H9 (cell line): ENCODE data around the gene LCE5A. TPM values are rescaled to one million over a fixed set of nuclear protein-coding genes. Genes with fewer than 3 reads are reported as not detected.

Source experiments
- DNase-seq: peaks from one replicate; pipeline ENCODE4 v3.0.0-alpha.2; 2017
- H2AFZ ChIP-seq: one replicate; pipeline ENCODE4 v1.6.1; 2013; ENCODE audit warnings: mild to moderate bottlenecking, low read length, control low read depth, moderate library complexity
- H2AK5ac ChIP-seq: 2 replicates; pipeline ENCODE4 v1.6.1; 2013; ENCODE audit warnings: low read length, control low read depth, mixed read lengths; ENCODE audit not compliant: insufficient read length
- H2BK120ac ChIP-seq: one replicate; pipeline ENCODE4 v1.6.1; 2013; ENCODE audit warnings: low read depth, mild to moderate bottlenecking, low read length, control low read depth, inconsistent platforms; ENCODE audit not compliant: poor library complexity, severe bottlenecking
- H2BK12ac ChIP-seq: 2 replicates; pipeline ENCODE4 v1.6.1; 2013; ENCODE audit warnings: low read length, control low read depth, mixed read lengths, low read depth; ENCODE audit not compliant: insufficient read length
- H2BK15ac ChIP-seq: 2 replicates; pipeline ENCODE4 v1.6.1; 2013; ENCODE audit warnings: low read depth, low read length, control low read depth
- H2BK20ac ChIP-seq: one replicate; pipeline ENCODE4 v1.6.1; 2013; ENCODE audit warnings: low read depth, mild to moderate bottlenecking, low read length, control low read depth, inconsistent platforms; ENCODE audit not compliant: poor library complexity, severe bottlenecking
- H2BK5ac ChIP-seq: 2 replicates; pipeline ENCODE4 v1.6.1; 2013; ENCODE audit warnings: low read length, control low read depth, mixed read lengths; ENCODE audit not compliant: insufficient read length
- H3K14ac ChIP-seq: 2 replicates; pipeline ENCODE4 v1.6.1; 2013; ENCODE audit warnings: low read length, control low read depth; ENCODE audit not compliant: insufficient read depth
- H3K18ac ChIP-seq: 2 replicates; pipeline ENCODE4 v1.6.1; 2013; ENCODE audit warnings: low read depth, mild to moderate bottlenecking, mixed read lengths, low read length, control low read depth; ENCODE audit not compliant: insufficient read length
- H3K23ac ChIP-seq: 2 replicates; pipeline ENCODE4 v1.6.1; 2013; ENCODE audit warnings: low read length, control low read depth, mixed read lengths, low read depth; ENCODE audit not compliant: insufficient read length
- H3K23me2 ChIP-seq: 2 replicates; pipeline ENCODE4 v1.6.1; 2013; ENCODE audit warnings: low read depth, mild to moderate bottlenecking, mixed read lengths, low read length, control low read depth; ENCODE audit not compliant: insufficient read length, poor library complexity, severe bottlenecking
- H3K27ac ChIP-seq: 2 replicates; pipeline ENCODE4 v1.5.1; 2013; ENCODE audit warnings: low read length, control low read depth, mixed read lengths, low read depth; ENCODE audit not compliant: insufficient read length
- H3K27me3 ChIP-seq: 2 replicates; pipeline ENCODE4 v1.6.1; 2013; ENCODE audit warnings: low read length, control low read depth, inconsistent platforms; ENCODE audit not compliant: insufficient read depth
- H3K4ac ChIP-seq: 2 replicates; pipeline ENCODE4 v1.6.1; 2013; ENCODE audit warnings: low read depth, mild to moderate bottlenecking, control low read depth, inconsistent platforms, low read length, moderate library complexity
- H3K4me1 ChIP-seq: 2 replicates; pipeline ENCODE4 v1.6.1; 2013; ENCODE audit warnings: low read length, control low read depth, inconsistent platforms; ENCODE audit not compliant: insufficient read depth
- H3K4me2 ChIP-seq: 2 replicates; pipeline ENCODE4 v1.6.1; 2013; ENCODE audit warnings: low read length, control low read depth, mixed read lengths; ENCODE audit not compliant: insufficient read length, insufficient read depth
- H3K56ac ChIP-seq: 2 replicates; pipeline ENCODE4 v1.6.1; 2013; ENCODE audit warnings: low read depth, mild to moderate bottlenecking, mixed read lengths, low read length, control low read depth; ENCODE audit not compliant: insufficient read length
- H3K79me1 ChIP-seq: 2 replicates; pipeline ENCODE4 v1.6.1; 2013; ENCODE audit warnings: low read depth, mild to moderate bottlenecking, moderate library complexity, low read length, control low read depth, inconsistent platforms; ENCODE audit not compliant: insufficient read depth, poor library complexity, severe bottlenecking
- H3K79me2 ChIP-seq: 2 replicates; pipeline ENCODE4 v1.6.1; 2013; ENCODE audit warnings: low read length, control low read depth, inconsistent platforms; ENCODE audit not compliant: insufficient read depth
- H3K9ac ChIP-seq: 2 replicates; pipeline ENCODE4 v1.6.1; 2013; ENCODE audit warnings: low read length, control low read depth, mixed read lengths; ENCODE audit not compliant: insufficient read length; ENCODE audit errors: extremely low read depth
- H3K9me3 ChIP-seq: one replicate; pipeline ENCODE4 v1.6.1; 2013; ENCODE audit warnings: low read depth, low read length, inconsistent platforms; ENCODE audit not compliant: control insufficient read depth
- H3T11ph ChIP-seq: one replicate; pipeline ENCODE4 v1.6.1; 2013; ENCODE audit warnings: mild to moderate bottlenecking, low read length, control low read depth, inconsistent platforms
- H4K20me1 ChIP-seq: one replicate; pipeline ENCODE4 v1.6.1; 2013; ENCODE audit not compliant: control insufficient read depth, insufficient read length, insufficient read depth
- H4K5ac ChIP-seq: 2 replicates; pipeline ENCODE4 v1.6.1; 2013; ENCODE audit warnings: low read depth, mild to moderate bottlenecking, mixed read lengths, low read length, control low read depth; ENCODE audit not compliant: insufficient read length
- H4K8ac ChIP-seq: replicated peaks from 2 replicates; pipeline ENCODE4 v1.6.1; 2013; ENCODE audit warnings: low read length, control low read depth, mixed read lengths, low read depth; ENCODE audit not compliant: insufficient read length
- H4K91ac ChIP-seq: 2 replicates; pipeline ENCODE4 v1.6.1; 2013; ENCODE audit warnings: low read depth, mild to moderate bottlenecking, moderate library complexity, mixed read lengths, low read length, control low read depth; ENCODE audit not compliant: insufficient read length
- H3K27ac Mint-ChIP-seq, 3 experiments: 2 replicates in 2 of 3; 3 replicates in 1 of 3; pipeline ENCODE4 v1.8.0; 2020 to 2021; ENCODE audit warnings: mixed read lengths in 3 of 3, mild to moderate bottlenecking in 1 of 3, moderate library complexity in 1 of 3
- H3K27me3 Mint-ChIP-seq: 2 replicates; pipeline ENCODE4 v1.8.0; 2021; ENCODE audit warnings: low read depth, mild to moderate bottlenecking, moderate library complexity, mixed read lengths
- H3K36me3 Mint-ChIP-seq, 3 experiments: 2 replicates in 2 of 3; 3 replicates in 1 of 3; pipeline ENCODE4 v1.8.0; 2020 to 2021; ENCODE audit warnings: low read depth in 3 of 3, mixed read lengths in 3 of 3; ENCODE audit not compliant: insufficient read depth in 1 of 3
- H3K4me1 Mint-ChIP-seq, 2 experiments: 2 replicates each; pipeline ENCODE4 v1.8.0; 2020; ENCODE audit warnings: mixed read lengths in 2 of 2
- H3K4me3 Mint-ChIP-seq, 2 experiments: 2 replicates in 1 of 2; 3 replicates in 1 of 2; pipeline ENCODE4 v1.8.0; 2020 to 2021; ENCODE audit warnings: mild to moderate bottlenecking in 2 of 2, mixed read lengths in 2 of 2, moderate library complexity in 1 of 2
- H3K9me3 Mint-ChIP-seq, 2 experiments: 2 replicates in 1 of 2; 3 replicates in 1 of 2; pipeline ENCODE4 v1.8.0; 2020; ENCODE audit warnings: mild to moderate bottlenecking in 2 of 2, mixed read lengths in 2 of 2, moderate library complexity in 1 of 2
- CTCF ChIP-seq: fragments of 200-600 bp; sonication (generic); conservative IDR thresholded peaks from 3 replicates; pipeline ENCODE4 v1.8.0; 2021; ENCODE audit warnings: antibody characterized with exemption, mild to moderate bottlenecking
- WGBS: extraction: QIAGEN DNeasy Blood & Tissue Kit; methylation state at CpG from one replicate; pipeline ENCODE4 v1.1.7; 2013; ENCODE audit warnings: missing lambda C conversion rate, low lambda C conversion rate, mixed read lengths; ENCODE audit not compliant: insufficient read length; ENCODE audit errors: extremely low coverage; 5-methylcytosine and 5-hydroxymethylcytosine counted together
- total RNA-seq: library from RNA; stranded (reverse); gene quantifications from 2 replicates; pipeline ENCODE4 v1.2.1, GENCODE V29; 2021

Gene LCE5A
- total RNA-seq, 1 experiment from 2014 or later = not detected

GRCh38 chr1:152481869-152482664 is 28.5 kb upstream of the LCE5A start:
- H3K9ac ChIP-seq = no peak overlapping the region
- no peak overlapping the region for H2BK20ac ChIP-seq
- H3K79me1 ChIP-seq = no peaks in the 10 kb centered on the region
- H3K23me2 ChIP-seq = no peaks in the 10 kb centered on the region
- no peaks in the 10 kb centered on the region for H3K4me1 Mint-ChIP-seq
- no peak overlapping the region for H2BK15ac ChIP-seq
- H4K20me1 ChIP-seq = no peaks in the 10 kb centered on the region
- WGBS = no CpG with 5 or more reads among the region's 8 CpGs
- no peaks in the 10 kb centered on the region for H3K27me3 ChIP-seq
- H3K27ac Mint-ChIP-seq = no peak overlapping the region
- no peak overlapping the region for H3K27ac ChIP-seq
- no peak overlapping the region for H2AFZ ChIP-seq
- peaks cover 2% of the 10 kb centered on the region; the same call in 1 of the 2 replicates for H3K27me3 Mint-ChIP-seq
- no peak overlapping the region for H4K5ac ChIP-seq
- no peak overlapping the region for H3K4me3 Mint-ChIP-seq
- H2BK12ac ChIP-seq = no peak overlapping the region
- no peak overlapping the region for H4K91ac ChIP-seq
- H3K4me2 ChIP-seq = no peak overlapping the region
- no peak overlapping the region for H4K8ac ChIP-seq
- H3K4me1 ChIP-seq = no peaks in the 10 kb centered on the region
- H2BK120ac ChIP-seq = no peak overlapping the region
- no peak for TF ChIP-seq CTCF
- H3K18ac ChIP-seq = no peak overlapping the region
- H2AK5ac ChIP-seq = no peak overlapping the region
- no peak overlapping the region for H2BK5ac ChIP-seq
- no peak overlapping the region for H3K14ac ChIP-seq
- H3K4ac ChIP-seq = no peak overlapping the region
- H3K23ac ChIP-seq = no peak overlapping the region
- no peak for DNase-seq
- peaks cover 92 to 99% of the 10 kb centered on the region in 2 experiments for H3K9me3 Mint-ChIP-seq
- H3T11ph ChIP-seq = no peak overlapping the region
- H3K79me2 ChIP-seq = no peaks in the 10 kb centered on the region
- H3K36me3 Mint-ChIP-seq = peaks cover 11 to 25% (median 22%) of the 10 kb centered on the region in 3 experiments
- H3K9me3 ChIP-seq = peaks cover 98% of the 10 kb centered on the region
- H3K56ac ChIP-seq = no peak overlapping the region
